ENCODE measurements around the gene RALGAPA1.

GRCh38 chr14:35825968-35826217, 16.8 kb upstream of the RALGAPA1 start:
- TF ChIP-seq CTCF (IDR thresholded peaks at IDR 0.05) = no peak
- no peak for TF ChIP-seq EP300 (IDR thresholded peaks at IDR 0.05)
